PC-3 (cell line): ENCODE results near the gene TMEM178B. TPM values are rescaled to one million over a fixed set of nuclear protein-coding genes. Genes with fewer than 3 reads are reported as not detected.

Source experiments
- ATAC-seq: fragments of 200-7000 bp; cut with Tn5 transposase; 2 replicates; pipeline ENCODE4 v1.9.1; 2020; ENCODE audit warnings: mild to moderate bottlenecking, moderate library complexity
- BruUV-seq: library from RNA; stranded (reverse); fragments of 400-500 nt; replicated peaks from 2 replicates; lab custom pipeline; 2021; lab: Mats Ljungman, UMichigan
- CTCF ChIA-PET: fragments of 300-600 bp; sonication (Branson Sonifier 250); formaldehyde crosslinking; loops from one replicate; lab custom pipeline; 2022; ENCODE audit warnings: antibody characterized with exemption; lab: Charles Lee
- POLR2A ChIA-PET: fragments of 300-600 bp; sonication (Branson Sonifier 250); formaldehyde crosslinking; loops from one replicate; lab custom pipeline; 2022; ENCODE audit warnings: antibody characterized with exemption; ENCODE audit not compliant: unreplicated experiment; lab: Charles Lee
- DNase-seq: peaks from one replicate; pipeline ENCODE4 v3.0.0-alpha.2; 2015
- H2AFZ ChIP-seq: fragments of 300-600 bp; sonication (generic); 2 replicates; pipeline ENCODE4 v1.6.0; 2016; ENCODE audit warnings: antibody characterized with exemption, low read length
- H3F3A ChIP-seq: fragments of 300-600 bp; sonication (generic); one replicate; pipeline ENCODE4 v1.6.0; 2017; ENCODE audit warnings: antibody characterized with exemption, low read length, control low read depth, mild to moderate bottlenecking; ENCODE audit not compliant: unreplicated experiment
- H3K27ac ChIP-seq: fragments of 300-600 bp; sonication (generic); 2 replicates; pipeline ENCODE4 v1.5.1; 2016; ENCODE audit warnings: mild to moderate bottlenecking, low read length
- H3K27me3 ChIP-seq: fragments of 300-600 bp; sonication (generic); 2 replicates; pipeline ENCODE4 v1.6.1; 2016; ENCODE audit warnings: low read length, mixed read lengths
- H3K36me3 ChIP-seq: fragments of 300-600 bp; sonication (generic); 2 replicates; pipeline ENCODE4 v1.6.1; 2016; ENCODE audit warnings: low read depth, mixed run types, low read length, mixed read lengths
- H3K4me1 ChIP-seq: fragments of 300-600 bp; sonication (generic); 2 replicates; pipeline ENCODE4 v1.5.1; 2016; ENCODE audit warnings: low read length; ENCODE audit not compliant: insufficient read depth
- H3K4me2 ChIP-seq: fragments of 300-600 bp; sonication (generic); 2 replicates; pipeline ENCODE4 v1.6.0; 2016; ENCODE audit warnings: low read length
- H3K4me3 ChIP-seq: fragments of 300-600 bp; sonication (generic); 2 replicates; pipeline ENCODE4 v1.5.1; 2016; ENCODE audit warnings: mild to moderate bottlenecking, low read length, mixed read lengths
- H3K79me2 ChIP-seq: fragments of 300-600 bp; sonication (generic); 2 replicates; pipeline ENCODE4 v1.6.1; 2017; ENCODE audit warnings: low read length, mixed read lengths
- H3K9ac ChIP-seq: fragments of 300-600 bp; sonication (generic); 2 replicates; pipeline ENCODE4 v1.6.0; 2016; ENCODE audit warnings: mild to moderate bottlenecking, low read length
- H3K9me2 ChIP-seq: fragments of 300-600 bp; sonication (generic); replicated peaks from 2 replicates; pipeline ENCODE4 v1.6.1; 2016; ENCODE audit warnings: mixed run types, low read length, mixed read lengths
- H3K9me3 ChIP-seq: fragments of 300-600 bp; sonication (generic); 2 replicates; pipeline ENCODE4 v1.6.1; 2016; ENCODE audit warnings: low read length, mixed read lengths
- H4K20me1 ChIP-seq: fragments of 300-600 bp; sonication (generic); 2 replicates; pipeline ENCODE4 v1.6.1; 2016; ENCODE audit warnings: low read length, mixed read lengths
- EZH2 ChIP-seq: fragments of 300-600 bp; sonication (generic); IDR thresholded peaks from one replicate; pipeline ENCODE4 v1.6.1; 2017; ENCODE audit warnings: antibody characterized with exemption, mild to moderate bottlenecking, low read length; ENCODE audit not compliant: unreplicated experiment
- EZH2phosphoT487 ChIP-seq: fragments of 300-600 bp; sonication (generic); IDR thresholded peaks from 2 replicates; pipeline ENCODE4 v1.6.1; 2018; ENCODE audit warnings: mild to moderate bottlenecking, antibody characterized with exemption, low read length, borderline replicate concordance
- intact Hi-C: fragments of 100-400 bp; cut with micrococcal nuclease; formaldehyde crosslinking; loops from 2 replicates; pipeline ENCODE4 v1.9.0; 2023
- total RNA-seq: library from RNA; depleted of rRNA; stranded (reverse); fragments of >200 nt; gene quantifications from 2 replicates; pipeline ENCODE4 v1.2.3, GENCODE V29; 2014
- TF ChIP-seq, protein P1 (sequence below): fragments of 300-600 bp; sonication (generic); conservative IDR thresholded peaks from 2 replicates; pipeline ENCODE4 v1.5.1; 2017; ENCODE audit warnings: antibody characterized with exemption, low read depth, mild to moderate bottlenecking, low read length

Gene TMEM178B
- total RNA-seq, 1 experiment from 2014 or later: 0.29 TPM

DNA sequence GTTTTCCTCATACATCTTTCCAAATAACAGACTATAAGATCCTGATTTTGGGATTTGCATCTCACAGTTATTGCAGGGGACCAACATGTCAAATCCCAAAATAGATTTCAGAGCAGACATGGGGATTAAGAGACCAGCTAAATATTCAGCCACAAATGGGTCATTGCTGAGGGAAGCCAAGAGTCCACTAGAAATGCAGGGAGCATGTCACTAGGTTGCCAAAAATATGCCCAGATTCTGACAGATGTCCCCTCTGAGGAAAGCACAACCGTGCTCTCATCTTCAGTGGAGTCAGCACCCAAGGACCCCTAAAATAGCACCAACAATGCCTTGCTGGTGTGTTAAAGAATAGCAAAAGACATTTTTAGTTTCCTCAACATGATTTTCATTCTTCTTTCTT, 421.2 kb downstream of the TMEM178B start:
- POLR2A ChIA-PET: no interaction called here
- Histone ChIP-seq H3F3A (no peaks in the 10 kb centered on the region), H3K4me3 (no peak overlapping the region), H3K36me3 (no peaks in the 10 kb centered on the region), H3K4me1 (no peaks in the 10 kb centered on the region), H3K79me2 (no peaks in the 10 kb centered on the region), H3K27ac (no peak overlapping the region), H3K4me2 (no peak overlapping the region), H2AFZ (no peak overlapping the region), H3K27me3 (peaks cover 72% of the 10 kb centered on the region), H3K9me2 (no peaks in the 10 kb centered on the region), H3K9me3 (no peaks in the 10 kb centered on the region), H3K9ac (no peak overlapping the region), H4K20me1 (no peaks in the 10 kb centered on the region)
- ATAC-seq: no peak
- BruUV-seq: no TSS peak
- CTCF ChIA-PET: no interaction called here
- no peak for TF ChIP-seq EZH2
- TF ChIP-seq EZH2phosphoT487: no peak
- TF ChIP-seq, protein P1, sequence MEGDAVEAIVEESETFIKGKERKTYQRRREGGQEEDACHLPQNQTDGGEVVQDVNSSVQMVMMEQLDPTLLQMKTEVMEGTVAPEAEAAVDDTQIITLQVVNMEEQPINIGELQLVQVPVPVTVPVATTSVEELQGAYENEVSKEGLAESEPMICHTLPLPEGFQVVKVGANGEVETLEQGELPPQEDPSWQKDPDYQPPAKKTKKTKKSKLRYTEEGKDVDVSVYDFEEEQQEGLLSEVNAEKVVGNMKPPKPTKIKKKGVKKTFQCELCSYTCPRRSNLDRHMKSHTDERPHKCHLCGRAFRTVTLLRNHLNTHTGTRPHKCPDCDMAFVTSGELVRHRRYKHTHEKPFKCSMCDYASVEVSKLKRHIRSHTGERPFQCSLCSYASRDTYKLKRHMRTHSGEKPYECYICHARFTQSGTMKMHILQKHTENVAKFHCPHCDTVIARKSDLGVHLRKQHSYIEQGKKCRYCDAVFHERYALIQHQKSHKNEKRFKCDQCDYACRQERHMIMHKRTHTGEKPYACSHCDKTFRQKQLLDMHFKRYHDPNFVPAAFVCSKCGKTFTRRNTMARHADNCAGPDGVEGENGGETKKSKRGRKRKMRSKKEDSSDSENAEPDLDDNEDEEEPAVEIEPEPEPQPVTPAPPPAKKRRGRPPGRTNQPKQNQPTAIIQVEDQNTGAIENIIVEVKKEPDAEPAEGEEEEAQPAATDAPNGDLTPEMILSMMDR: no peak
- DNase-seq: no peak
- intact Hi-C loops: no loop called here

DNA sequence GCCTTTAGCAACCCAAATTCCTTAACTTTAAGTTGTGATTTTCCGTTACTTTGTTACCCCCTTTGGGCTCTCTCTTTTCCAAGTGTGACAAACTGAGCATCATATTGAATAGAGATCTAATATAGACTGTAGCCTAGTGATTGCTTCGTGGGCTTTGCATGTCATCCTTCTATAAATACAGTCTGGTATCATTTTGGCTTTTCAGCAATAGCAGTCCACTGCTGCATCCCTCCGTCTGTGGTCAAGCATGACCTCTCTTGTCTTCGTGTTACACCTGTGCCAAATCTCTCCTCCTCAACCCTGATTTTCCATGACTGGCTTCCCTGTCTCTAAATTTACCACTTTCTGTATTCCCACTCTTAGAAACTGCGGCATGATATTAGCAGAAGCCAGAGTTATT, 423.5 kb downstream of the TMEM178B start:
- ChIA-PET CTCF (no interaction called here), POLR2A (no interaction called here)
- H3K4me2 ChIP-seq: no peak overlapping the region
- H3F3A ChIP-seq: no peaks in the 10 kb centered on the region
- no peaks in the 10 kb centered on the region for H3K36me3 ChIP-seq
- H3K79me2 ChIP-seq: no peaks in the 10 kb centered on the region
- H3K4me1 ChIP-seq: no peaks in the 10 kb centered on the region
- H3K9ac ChIP-seq: no peak overlapping the region
- DNase-seq (no peak), ATAC-seq (no peak)
- H2AFZ ChIP-seq: no peak overlapping the region
- peaks cover 74% of the 10 kb centered on the region for H3K27me3 ChIP-seq
- no peak overlapping the region for H3K27ac ChIP-seq
- no peaks in the 10 kb centered on the region for H4K20me1 ChIP-seq
- TF ChIP-seq EZH2 (no peak), EZH2phosphoT487 (no peak)
- TF ChIP-seq, protein P1: no peak
- H3K4me3 ChIP-seq: no peak overlapping the region
- BruUV-seq: no TSS peak
- H3K9me2 ChIP-seq: no peaks in the 10 kb centered on the region
- intact Hi-C loops: no loop called here
- H3K9me3 ChIP-seq: no peaks in the 10 kb centered on the region

DNA sequence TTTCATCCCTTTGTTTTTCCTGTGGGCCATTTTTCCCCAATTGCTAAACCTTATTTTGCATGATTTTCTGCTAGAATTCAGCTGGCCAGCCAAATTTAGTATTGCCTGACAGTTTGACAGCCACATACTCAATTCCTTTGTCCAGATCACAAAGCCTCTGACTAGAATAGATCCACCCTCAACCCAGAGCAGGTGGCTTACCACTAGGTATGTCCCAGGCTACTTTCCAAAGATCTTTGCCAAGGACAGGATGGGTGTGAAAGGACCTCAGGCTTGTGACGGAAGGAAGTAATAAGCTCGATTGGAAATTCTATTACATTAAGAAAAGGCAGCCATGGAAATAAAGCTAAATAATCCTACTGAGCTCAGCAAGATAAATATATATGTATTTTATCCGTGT, 426.7 kb downstream of the TMEM178B start:
- Histone ChIP-seq H3K4me2 (no peak overlapping the region), H3K79me2 (no peaks in the 10 kb centered on the region), H3K27me3 (peaks cover 69% of the 10 kb centered on the region), H3K9me2 (no peaks in the 10 kb centered on the region), H3K4me3 (no peak overlapping the region), H3K27ac (no peak overlapping the region), H3K9me3 (no peaks in the 10 kb centered on the region), H4K20me1 (no peaks in the 10 kb centered on the region), H3F3A (no peaks in the 10 kb centered on the region), H3K4me1 (no peaks in the 10 kb centered on the region), H3K9ac (no peak overlapping the region), H3K36me3 (no peaks in the 10 kb centered on the region), H2AFZ (no peak overlapping the region)
- TF ChIP-seq EZH2phosphoT487: no peak
- no peak for TF ChIP-seq EZH2
- TF ChIP-seq, protein P1: no peak
- ChIA-PET CTCF (no interaction called here), POLR2A (no interaction called here)
- ATAC-seq (no peak), DNase-seq (no peak)
- intact Hi-C loops: no loop called here
- no TSS peak for BruUV-seq
